ENCODE results near the gene CALM3.
"Not testable (repeated sequence)": the region's sequence is repeated elsewhere in the genome, so short reads cannot be mapped to it uniquely, and the experiment has no call there.

The CALM3 gene

DNA sequence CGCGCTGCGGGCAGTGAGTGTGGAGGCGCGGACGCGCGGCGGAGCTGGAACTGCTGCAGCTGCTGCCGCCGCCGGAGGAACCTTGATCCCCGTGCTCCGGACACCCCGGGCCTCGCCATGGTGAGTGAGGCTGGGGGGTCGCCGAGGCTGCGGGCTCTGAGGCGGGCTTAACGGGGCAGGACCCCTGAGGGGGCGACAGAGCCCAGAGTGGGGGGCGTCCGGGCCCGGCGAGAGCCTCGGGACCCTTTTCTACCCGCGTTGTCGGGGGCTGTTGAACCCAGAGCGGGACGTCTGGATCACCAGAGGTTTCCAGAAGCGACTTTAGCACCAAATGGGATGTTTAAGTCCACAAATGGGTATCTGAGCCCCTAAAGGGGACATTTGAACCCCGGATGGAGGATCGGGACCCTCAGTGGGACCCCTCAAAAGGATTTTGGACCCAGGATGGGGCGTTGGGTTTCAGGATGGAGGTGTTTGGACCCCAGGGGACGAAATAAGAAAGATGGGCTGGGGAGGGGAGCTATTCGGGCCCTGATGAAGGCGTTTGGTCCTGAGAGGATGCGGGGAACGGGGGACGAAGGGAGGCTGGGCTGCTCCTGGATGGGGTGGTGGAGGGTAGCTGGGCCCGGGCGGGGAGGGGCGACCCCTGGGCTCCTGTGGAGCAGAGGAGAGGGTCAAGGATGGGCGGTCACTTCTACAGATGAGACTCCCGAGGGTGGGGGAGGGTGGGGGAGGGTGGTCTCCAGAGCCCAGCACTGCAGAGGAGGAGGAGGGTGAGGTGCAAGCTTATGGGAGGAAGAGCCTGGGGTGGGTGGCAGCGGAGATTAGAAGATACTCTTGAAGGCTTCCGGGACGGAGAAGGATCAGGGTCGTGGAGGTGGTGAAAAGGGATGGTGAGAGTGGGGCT is at the start of gene CALM3:
CALM3 (plus strand) TSS at position 13 of the 907 bp plus-strand sequence; CDS start at position 118, 105 bp downstream.
- in situ Hi-C loops (cut with HindIII; ENCODE audit: low sequenced_read_pairs): no loop called here
- TF ChIP-seq, protein P1, sequence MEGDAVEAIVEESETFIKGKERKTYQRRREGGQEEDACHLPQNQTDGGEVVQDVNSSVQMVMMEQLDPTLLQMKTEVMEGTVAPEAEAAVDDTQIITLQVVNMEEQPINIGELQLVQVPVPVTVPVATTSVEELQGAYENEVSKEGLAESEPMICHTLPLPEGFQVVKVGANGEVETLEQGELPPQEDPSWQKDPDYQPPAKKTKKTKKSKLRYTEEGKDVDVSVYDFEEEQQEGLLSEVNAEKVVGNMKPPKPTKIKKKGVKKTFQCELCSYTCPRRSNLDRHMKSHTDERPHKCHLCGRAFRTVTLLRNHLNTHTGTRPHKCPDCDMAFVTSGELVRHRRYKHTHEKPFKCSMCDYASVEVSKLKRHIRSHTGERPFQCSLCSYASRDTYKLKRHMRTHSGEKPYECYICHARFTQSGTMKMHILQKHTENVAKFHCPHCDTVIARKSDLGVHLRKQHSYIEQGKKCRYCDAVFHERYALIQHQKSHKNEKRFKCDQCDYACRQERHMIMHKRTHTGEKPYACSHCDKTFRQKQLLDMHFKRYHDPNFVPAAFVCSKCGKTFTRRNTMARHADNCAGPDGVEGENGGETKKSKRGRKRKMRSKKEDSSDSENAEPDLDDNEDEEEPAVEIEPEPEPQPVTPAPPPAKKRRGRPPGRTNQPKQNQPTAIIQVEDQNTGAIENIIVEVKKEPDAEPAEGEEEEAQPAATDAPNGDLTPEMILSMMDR (IDR thresholded peaks at IDR 0.05; ENCODE audit: low read depth, low read length): no peak
- DNase-seq (ENCODE audit: low read depth, low spot score): no peak
- peak within 1 kb of the TSS; percentile 100 for H3K4me3 ChIP-seq (ENCODE audit: low read depth, low read length)

GRCh38 chr19:46552891-46553290 is 48.2 kb upstream of the CALM3 start:
- TF ChIP-seq, protein P1 (IDR thresholded peaks at IDR 0.05; ENCODE audit: low read depth, low read length): no peak
- DNase-seq (ENCODE audit: low read depth, low spot score): no peak
- in situ Hi-C loops (cut with HindIII; ENCODE audit: low sequenced_read_pairs): no loop called here
- H3K4me3 ChIP-seq (ENCODE audit: low read depth, low read length): no peak overlapping the region

DNA sequence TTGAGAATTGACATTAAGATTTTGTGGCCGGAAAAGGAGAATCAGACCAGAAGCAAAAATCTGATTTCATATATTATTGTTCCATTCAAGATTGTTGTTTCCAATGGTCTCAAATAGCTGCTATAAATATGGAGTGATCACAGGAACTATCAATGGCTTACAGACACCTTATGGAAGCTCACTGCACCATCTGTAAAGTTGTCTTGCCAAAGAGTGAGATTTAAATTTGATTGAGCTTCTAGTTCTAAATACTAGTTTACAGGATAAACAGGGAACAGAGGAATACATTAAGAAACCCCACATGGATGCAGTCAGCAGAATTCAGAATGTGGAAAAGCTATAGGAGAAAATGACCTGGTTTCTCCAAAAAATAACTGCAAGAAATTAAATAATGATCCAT is 47.0 kb upstream of the CALM3 start:
- no peak for DNase-seq (ENCODE audit: low read depth, low spot score)
- H3K4me3 ChIP-seq (ENCODE audit: low read depth, low read length): no peak overlapping the region
- in situ Hi-C loops (cut with HindIII; ENCODE audit: low sequenced_read_pairs): no loop called here
- TF ChIP-seq, protein P1 (IDR thresholded peaks at IDR 0.05; ENCODE audit: low read depth, low read length): no peak

DNA sequence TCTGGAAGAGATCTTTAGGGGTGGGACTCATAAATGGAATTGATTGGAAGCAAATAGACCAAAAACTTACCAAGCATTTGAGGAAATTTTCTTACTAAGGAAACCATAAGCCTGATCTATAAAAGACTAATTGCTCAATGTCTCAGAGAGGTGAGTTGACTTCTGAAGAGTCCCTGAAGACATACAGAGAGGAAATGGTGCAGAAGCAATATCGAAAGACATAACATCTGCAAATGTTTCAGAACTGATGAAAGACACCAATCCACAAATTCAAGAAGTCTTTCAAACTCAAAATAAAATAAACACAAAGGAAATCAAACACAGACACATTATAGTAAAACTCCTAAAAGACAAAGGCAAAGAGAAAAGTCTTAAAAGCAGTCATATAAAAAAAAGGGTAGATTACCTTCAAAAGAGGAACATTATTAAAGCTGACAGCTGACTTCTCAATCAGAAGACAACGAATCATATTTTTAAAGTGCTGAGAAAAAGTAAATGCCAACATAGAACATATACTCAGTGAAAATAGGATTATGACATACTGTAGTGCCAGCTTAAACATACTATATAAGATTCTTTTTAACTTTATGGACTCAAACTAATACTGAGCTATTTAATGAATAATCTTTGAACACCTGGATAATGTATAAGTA is 45.4 kb upstream of the CALM3 start:
- TF ChIP-seq, protein P1 (IDR thresholded peaks at IDR 0.05; ENCODE audit: low read depth, low read length): no peak
- no peak for DNase-seq (ENCODE audit: low read depth, low spot score)
- no peak overlapping the region for H3K4me3 ChIP-seq (ENCODE audit: low read depth, low read length)
- in situ Hi-C loops (cut with HindIII; ENCODE audit: low sequenced_read_pairs): no loop called here

GRCh38 chr19:46556471-46556870 is 44.7 kb upstream of the CALM3 start:
- H3K4me3 ChIP-seq (ENCODE audit: low read depth, low read length); DNase-seq (ENCODE audit: low read depth, low spot score); in situ Hi-C loops (cut with HindIII; ENCODE audit: low sequenced_read_pairs): not testable (repeated sequence)

DNA sequence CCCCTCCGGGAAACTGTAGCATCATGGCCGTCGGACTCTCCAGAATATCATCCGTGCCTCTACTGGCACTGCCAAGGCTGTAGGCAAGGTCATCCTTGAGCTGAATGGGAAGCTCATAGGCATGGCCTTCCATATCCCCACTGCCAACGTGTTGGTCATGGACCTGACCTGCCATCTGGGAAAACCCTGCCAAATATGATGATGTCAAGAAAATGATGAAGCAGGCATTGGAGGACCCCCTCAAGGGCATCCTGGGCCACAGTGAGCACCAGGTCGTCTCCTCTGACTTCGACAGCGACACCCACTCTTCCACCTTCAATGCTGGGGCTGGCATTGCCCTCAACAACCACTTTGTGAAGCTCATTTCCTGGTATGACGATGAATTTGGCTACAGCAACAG is 41.9 kb upstream of the CALM3 start:
- H3K4me3 ChIP-seq (ENCODE audit: low read depth, low read length): no peak overlapping the region
- in situ Hi-C loops (cut with HindIII; ENCODE audit: low sequenced_read_pairs): no loop called here
- no peak for DNase-seq (ENCODE audit: low read depth, low spot score)
- TF ChIP-seq, protein P1 (IDR thresholded peaks at IDR 0.05; ENCODE audit: low read depth, low read length): no peak

GRCh38 chr19:46559675-46560074 is 41.5 kb upstream of the CALM3 start:
- in situ Hi-C loops (cut with HindIII; ENCODE audit: low sequenced_read_pairs); DNase-seq (ENCODE audit: low read depth, low spot score): not testable (repeated sequence)

More at GRCh38 chr19:46559675-46560074, 41.5 kb upstream of the CALM3 start:
- not testable (repeated sequence) for H3K4me3 ChIP-seq (ENCODE audit: low read depth, low read length)
